HG02610 (cell line): Measurements from ENCODE around the gene ZCWPW1.
"Not testable (repeated sequence)": the region's sequence is repeated elsewhere in the genome, so short reads cannot be mapped to it uniquely, and the experiment has no call there.

Experiments used
- ATAC-seq: cut with Tn5 transposase; IDR thresholded peaks from one replicate; pipeline ENCODE4 v1.9.1; 2021; ENCODE audit warnings: mild to moderate bottlenecking, moderate library complexity; ENCODE audit not compliant: unreplicated experiment

The ZCWPW1 gene

DNA sequence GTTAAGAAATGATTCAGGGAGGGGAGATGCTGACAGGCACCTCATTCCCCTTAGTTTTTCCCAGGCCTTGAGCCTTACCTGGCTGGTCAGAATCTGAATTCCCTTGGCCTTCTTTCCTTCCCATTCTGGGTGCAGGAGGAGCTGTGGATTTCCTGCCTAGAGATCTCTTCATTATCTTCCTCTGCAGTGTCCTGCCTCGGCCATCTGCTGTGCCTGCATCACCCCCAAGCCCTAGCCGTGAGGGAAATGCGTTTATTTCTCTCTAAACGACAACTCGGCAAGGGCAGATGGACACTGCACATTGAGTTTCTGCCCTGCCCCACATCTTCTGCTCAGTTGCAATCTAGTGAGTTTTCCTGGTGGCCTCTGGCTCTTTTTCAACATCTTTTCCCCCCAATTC, 26.7 kb downstream of the ZCWPW1 start:
- no peak for ATAC-seq

DNA sequence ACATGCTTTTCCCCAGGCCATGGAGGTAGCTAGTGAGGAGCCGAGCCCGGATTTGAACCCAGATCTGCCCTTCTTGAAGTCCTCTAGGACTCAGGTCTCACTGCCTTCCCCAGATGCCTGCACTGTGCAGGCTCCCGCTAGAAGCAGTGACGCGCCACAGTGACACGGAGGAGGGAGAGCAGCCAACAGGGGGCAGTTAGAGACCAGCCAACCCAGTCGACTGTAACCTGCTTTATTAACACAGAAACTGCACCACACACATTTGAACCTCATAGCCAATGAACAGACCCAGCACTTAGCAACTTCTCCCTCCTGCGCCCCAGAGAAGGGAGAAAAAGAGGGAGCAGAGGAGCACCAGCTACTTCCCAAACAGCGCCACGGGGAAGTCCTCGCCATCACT, 27.8 kb downstream of the ZCWPW1 start:
- no peak for ATAC-seq

DNA sequence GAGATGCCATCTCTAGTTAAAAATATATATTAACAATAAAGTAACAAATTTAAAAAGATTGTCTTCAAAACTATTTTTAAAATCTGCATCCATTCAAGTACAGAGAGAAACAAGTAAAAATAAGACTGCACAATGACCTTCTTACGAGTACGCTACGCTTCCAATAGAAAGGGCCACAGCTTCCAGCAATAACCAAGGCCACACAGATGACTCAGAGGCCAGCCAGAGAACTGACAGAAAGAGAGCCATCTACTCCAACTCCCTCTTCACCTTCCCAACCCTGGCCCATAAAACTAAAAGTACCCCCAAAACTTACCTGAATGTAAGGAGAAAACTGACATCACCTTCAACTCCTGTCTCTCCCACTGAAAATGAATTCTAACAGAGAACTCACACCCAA, 28.5 kb downstream of the ZCWPW1 start:
- ATAC-seq, result no peak

DNA sequence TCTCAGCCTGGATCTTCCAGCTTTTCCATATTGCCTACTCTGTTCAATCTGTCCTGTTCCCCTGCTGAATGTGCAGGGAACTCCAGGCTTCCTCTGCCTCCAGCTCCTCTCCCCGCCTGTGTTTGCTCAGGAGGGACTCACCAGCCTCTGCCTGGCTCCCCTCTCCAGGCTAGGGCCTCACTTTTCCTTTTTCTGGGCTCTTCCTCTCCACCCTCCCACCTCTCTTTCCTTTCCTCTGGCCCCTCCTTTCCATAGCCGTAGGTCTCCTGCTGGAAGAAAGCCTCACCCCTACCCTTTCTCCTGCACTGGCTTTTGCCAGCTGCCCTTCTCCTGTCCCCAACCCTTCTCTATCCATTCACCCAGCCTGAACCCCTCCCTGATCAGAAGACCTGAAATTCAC, 30.3 kb downstream of the ZCWPW1 start:
- no peak for ATAC-seq

GRCh38 chr7:100397315-100398081, 31.0 kb downstream of the ZCWPW1 start:
- no peak for ATAC-seq

DNA sequence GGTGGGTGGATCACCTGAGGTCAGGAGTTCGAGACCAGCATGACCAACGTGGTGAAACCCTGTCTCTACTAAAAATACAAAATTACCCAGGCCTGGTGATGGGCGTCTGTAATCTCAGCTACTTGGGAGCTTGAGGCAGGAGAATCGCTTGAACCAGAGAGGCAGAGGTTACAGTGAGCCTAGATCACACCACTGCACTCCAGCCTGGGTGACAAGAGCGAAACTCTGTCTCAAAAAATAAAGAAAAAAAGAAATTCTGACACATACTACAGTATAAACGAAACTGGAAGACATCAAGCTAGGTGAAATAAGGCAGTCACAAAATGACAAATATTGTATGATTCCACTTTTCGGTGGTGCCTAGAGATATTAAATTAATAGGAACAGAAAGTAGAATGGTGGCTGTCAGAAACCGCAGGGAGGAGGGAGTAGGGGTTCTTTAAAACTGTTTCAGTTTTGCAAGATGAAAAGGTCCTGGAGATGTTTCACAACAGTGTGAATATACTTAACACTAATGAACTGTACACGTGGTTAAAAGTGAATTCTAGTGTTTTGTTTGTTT, 32.0 kb downstream of the ZCWPW1 start:
- peak; percentile 84 for ATAC-seq

DNA sequence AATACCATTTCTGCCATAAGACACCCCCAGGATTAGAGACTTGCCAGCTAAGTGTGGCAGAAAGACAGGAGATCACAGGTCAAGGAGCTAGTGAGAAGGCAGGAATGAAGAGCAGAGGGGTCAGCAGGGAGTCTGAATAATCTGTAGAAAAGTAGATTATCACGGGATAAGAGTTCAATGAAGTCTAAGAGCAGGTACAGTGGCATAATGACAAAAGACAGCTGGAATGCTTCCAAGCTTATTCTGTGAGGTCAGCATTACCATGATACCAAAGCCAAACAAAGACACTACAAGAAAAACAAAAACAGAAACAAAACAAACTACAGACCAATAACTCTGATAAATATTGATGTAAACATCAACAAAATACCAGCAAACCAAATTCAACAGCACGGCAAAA, 34.4 kb downstream of the ZCWPW1 start:
- no peak for ATAC-seq

DNA sequence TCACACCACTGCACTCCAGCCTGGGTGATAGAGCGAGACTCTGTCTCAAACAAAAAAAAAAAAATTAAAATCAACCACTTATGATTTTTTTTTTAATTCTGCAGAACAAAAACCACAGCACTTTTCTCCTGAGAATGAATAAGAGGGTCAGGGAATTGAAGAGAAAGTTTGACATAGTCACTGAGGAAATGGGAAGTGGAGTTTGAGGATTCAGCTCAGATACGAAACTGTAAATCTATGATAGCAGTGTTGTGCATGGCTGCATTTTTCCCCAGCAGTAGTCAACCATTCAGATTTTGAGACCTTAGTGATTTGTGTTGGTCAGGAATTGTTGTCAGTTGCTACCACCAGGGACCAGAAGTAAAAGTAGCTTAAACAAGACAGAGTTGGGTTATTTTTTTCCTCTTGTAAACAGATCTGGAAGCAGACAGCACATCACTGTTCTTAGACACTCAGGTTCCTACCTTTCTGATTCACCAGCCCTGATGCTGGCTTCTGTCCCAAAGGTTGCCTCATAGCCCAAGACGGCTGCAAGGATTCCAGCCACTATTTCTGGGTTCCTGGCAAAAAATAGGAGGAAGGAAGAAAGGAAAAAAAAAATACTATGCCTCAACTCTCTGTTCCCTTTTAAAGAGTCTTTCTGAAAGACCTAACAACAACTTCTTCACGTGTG, 35.1 kb downstream of the ZCWPW1 start:
- no peak for ATAC-seq

DNA sequence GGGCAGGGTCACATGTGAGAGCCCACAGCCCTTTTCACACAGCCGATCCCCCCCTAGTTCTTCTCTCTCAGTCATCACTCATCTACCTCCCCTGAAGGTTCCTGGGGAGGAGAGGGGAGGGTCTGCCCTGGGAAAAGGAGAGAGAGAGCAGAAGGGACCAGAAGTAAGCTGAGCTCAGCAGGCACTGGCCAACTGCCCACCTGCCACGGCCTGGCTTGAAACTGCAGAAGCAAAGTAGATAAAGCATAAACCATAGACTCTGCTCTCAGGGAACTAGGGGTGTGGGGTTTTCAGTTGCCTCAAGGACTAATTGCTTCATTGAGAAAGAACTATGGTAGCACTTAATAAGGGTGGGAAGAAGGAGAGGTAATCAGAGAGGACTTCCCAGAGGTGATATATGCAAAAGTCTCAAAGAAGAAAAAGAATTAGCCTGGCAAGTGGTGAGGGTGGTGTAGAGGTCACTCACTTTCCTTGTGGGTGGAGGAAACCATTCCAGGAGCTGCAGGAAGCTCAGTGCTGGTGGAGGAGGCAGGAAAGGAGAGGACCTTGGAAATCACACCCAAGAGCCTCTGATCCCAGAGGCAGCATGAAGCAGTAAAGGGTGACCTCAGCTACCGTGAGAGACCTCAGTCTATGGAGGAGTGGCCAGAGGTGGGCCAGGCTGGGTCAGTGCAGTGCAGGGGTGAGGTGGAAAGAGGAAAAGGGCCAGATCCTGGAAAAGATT, 38.1 kb downstream of the ZCWPW1 start:
- ATAC-seq, result no peak

GRCh38 chr7:100389437-100390088, 38.9 kb downstream of the ZCWPW1 start:
- no peak for ATAC-seq

- no peak for ATAC-seq
Measured at GRCh38 chr7:100387695-100388094, 40.8 kb downstream of the ZCWPW1 start.

DNA sequence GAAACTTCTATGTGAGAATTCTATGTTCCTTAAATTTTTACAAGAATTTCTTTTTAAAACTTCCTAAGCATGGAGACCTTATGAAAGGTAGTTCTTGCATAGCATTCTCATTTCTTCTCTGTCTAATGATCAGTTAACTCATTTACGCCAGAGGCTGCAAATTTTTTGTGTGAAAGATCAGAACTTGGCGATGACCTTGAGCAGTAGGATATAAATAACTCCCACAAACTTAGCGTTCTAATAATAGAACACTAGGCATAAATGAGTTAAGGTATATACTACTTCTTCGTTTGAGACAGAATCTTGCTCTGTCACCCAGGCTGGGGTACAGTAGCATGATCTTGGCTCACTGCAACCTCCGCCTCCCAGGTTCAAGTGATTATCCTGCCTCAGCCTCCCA, 41.6 kb downstream of the ZCWPW1 start:
- no peak for ATAC-seq

DNA sequence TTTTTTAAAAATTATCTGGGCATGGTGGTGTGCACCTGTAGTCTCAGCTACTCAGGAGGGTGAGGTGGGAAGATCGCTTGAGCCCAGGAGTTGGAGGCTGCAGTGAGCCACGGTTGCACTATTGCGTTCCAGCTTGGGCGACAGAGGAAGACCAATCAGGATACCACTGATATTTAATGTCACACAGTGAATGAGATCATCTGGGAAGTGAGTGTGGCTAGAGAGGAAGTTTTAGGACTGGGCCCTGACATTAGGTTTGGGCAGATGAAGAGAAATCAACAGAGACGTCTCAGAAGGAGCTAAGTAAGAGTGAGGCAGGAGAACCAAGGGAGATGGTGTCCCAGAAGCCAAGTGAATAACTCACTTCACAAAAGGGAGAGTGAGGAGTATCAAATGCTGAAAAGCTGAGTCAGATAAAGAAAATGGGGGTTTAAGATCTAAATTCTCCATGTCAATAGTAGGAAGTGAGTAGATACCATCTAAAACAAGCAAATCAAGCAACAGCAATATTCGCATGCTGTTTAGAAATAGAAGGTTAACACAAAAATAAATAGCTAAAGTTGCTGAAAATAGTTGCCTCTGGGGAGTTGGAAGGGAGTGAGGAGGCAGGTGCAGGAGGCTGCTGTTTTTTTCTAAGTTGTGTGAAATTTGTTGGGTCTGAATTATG, 43.7 kb downstream of the ZCWPW1 start:
- no peak for ATAC-seq

- not testable (repeated sequence) for ATAC-seq
Measured at GRCh38 chr7:100382234-100382853, 46.2 kb downstream of the ZCWPW1 start.

GRCh38 chr7:100381531-100382233, 46.8 kb downstream of the ZCWPW1 start:
- ATAC-seq, result not testable (repeated sequence)

GRCh38 chr7:100380196-100380595, 48.3 kb downstream of the ZCWPW1 start:
- no peak for ATAC-seq

DNA sequence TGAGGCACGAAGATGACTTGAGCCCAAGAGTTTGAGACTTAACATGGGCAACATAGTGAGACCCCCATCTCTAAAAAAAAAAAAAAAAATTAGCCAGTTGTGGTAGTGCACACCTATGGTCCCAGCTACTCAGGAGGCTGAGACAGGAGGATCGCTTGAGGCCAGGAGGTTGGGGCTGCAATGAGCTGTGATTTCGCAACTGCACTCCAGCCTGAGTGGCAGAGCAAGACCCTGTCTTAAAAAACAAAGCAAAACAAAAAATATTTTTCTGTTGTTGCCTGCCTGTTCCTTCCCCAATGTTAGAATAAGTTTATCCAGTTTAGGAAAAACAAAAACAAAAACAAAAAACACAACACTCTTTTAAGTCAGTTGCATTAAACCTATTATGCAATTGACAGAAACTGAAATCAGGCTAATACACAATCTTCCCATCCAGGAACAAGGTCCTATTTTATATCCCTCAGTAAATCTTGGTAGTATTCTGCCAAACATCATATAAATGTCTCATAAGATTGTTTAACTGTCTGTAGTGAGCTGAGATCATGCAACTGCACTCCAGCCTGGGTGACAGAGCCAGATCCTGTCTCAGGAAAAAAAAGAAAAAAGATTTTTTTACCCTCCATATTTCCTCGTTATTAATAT, 50.3 kb downstream of the ZCWPW1 start:
- ATAC-seq, result no peak

- no peak for ATAC-seq
Measured at GRCh38 chr7:100376066-100376465, 52.4 kb downstream of the ZCWPW1 start.

DNA sequence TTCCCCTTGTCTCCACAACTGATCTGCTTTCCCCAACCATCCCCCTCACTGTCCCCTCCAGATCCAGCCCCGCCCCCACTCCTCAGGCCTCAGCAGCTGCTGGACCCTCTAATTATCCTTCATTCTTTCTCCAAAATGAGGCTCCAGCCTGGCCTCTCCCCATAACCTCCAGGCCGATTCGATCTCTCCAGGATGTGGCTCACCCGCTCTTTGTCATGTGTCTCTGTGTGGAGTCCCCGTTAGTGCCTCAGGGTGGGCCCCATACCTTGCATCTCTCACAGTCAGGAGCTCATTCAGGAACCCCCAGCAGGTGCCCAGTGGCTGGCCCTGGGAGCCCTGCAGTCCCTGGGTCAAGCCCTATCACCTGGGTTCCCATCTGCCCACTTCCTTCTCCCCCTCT, 53.9 kb downstream of the ZCWPW1 start:
- no peak for ATAC-seq
